NAMALWA (cell line): Measurements from ENCODE around the gene TLL2.

ENCODE experiments used
- DNase-seq: peaks from one replicate; pipeline ENCODE4 v3.0.0-alpha.2; 2015; ENCODE audit warnings: low spot score

TLL2 gene

DNA sequence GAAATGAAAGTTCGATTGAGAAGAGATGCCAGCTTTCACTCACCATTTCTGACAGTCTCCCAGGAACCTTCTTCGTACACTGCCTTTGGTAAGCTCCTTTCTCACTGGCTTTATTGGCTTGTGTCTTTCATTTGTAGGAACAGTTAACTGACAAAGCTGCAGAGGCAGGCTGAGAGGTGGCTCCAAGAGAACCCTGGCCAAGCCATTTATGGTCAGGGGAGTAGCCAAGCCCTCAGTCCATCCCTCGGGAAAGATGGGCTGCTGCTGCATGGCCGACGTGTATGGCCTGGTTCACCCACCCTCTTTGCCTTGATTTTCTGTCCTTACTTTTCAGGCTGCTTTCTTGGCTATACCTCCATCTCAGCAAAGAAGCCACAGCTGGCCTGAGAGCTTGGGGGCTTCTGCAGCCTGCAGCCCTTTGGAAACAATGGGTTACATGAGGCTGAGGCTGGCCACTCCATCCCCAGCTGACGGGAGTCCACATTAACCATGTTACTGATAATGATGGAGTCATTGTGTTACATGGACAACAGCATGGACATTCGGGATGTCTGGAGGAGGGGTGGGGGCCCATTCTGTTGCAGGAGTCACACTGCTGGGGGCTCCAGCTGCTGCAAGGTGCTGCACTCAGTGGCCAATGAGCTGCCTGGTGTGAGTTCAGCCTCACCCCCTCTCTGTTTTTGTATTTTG, 154.7 kb downstream of the TLL2 start, which contains the start of gene OPALIN:
TSS of gene OPALIN (minus strand) at position 152 of the 690 bp plus-strand sequence. CDS start at position 46, 106 bp downstream.
- no peak for DNase-seq

DNA sequence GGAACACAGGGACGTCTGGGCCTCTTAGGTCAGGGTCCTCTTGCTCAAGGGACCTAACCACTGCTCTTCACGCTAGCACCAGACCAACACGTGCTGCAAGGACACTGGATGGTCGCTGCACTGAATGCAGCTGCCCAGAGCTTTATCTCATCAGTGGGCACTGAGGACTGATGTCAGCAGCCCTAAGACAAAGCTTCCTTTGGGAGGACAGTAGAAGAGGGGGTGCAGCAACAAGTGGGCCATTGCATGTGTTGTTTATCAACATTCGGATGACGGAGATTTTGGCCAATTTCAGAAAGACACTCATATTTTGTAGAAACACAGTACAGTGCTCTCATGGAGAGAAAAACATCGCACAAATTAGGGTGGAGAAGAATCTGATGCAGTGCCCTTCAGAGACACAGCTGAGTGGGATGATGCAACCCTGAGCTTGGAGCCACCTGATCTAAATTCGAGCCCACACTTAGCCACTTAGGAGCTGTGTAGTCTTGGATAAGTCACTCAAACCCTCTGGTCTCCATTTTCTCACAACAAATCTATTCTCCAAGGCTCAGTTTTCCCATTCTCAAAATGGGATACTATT, 156.6 kb downstream of the TLL2 start:
- DNase-seq, result no peak

DNA sequence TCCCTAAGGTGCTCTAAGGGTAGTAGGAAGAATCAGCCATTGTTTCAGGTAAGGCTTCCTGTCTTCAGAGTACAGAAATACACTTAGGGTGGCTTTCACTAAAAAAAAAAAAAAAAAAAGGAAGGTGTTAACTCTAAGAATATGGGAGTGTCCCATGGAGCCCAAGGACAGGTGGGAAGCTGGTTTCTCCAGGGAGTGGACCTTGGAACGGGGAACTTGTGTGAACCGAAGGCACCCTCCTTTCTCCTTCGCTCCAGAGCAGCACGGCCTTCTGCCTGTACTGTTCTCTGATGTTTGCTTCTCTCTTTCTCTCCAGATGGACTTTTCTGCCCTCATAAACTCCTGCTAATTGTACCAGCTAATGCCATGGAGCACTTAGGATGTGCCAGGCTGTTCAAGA, 161.1 kb downstream of the TLL2 start:
- DNase-seq, result no peak

DNA sequence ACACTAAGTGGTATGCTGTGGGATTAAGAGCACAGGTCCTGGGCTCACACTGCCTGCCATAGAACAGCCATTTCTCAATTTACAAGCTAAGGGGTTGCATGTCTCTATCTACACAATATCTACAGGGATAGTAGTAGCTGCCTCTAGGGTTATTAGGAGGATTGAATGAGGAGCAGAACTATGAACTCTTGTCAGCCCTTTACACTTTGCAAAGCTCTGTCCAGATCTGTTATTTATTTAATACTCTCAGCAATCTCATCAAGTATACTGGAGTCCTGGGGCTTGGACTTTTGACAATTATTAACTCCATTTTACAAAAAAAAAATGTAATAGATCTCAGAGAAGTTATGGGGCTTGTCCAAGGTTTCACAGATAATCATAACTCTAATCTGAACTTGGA, 161.7 kb downstream of the TLL2 start:
- no peak for DNase-seq

DNA sequence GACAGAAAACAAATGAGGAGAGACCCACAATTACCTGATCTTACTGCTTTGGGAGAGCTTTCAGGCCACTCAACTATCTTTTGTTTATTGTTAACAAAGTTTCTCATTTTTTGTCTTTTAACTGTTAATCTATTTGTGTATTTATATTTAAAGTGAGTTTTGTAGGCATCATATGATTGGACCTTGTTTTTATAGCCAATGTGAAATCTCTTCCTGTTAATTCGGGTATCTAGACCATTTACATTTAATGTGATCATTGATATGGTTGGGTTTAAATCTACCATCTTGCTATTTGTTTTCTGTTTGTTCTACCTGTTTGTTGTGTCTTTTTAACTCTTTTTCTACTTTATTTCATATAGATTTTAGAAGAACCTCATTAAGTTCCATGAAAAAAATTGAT, 167.4 kb downstream of the TLL2 start:
- no peak for DNase-seq

DNA sequence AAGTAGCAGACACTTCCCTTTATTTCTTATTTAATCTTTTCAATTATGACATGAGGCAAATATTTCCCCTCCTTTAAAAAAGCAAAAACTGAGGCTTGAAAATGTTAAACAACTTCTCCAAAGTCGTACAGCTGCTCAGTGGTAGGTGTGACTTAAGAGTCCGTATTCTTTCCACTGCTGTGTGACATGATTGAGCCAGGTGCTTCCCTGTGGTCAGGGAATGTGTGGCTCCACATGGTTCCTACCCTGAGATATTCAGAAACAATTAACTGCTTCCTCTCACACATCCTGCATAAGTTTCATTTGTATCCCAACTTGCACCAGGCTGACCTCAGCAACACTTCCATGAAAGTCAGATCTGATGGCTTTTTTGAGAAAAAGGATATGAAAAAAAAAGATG, 168.5 kb downstream of the TLL2 start:
- no peak for DNase-seq

DNA sequence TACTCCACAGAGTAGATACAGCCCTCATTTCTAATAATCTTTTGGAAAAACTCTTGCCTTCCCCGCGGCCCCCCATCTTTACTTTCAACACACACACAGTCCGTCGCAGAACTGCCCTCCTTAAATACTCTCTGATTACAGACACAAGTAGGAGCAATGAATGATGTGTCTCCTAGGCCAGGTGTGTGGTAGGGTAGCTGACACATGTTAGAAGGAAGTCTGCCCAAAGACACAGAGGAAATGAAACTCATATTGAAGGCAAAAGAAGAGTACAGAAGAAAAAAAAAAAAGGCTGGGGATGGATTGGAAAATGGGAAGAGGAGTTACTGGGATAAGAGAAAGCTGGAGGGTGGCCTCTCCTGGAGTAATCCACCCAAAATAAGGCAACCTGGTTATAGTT, 169.5 kb downstream of the TLL2 start:
- no peak for DNase-seq

DNA sequence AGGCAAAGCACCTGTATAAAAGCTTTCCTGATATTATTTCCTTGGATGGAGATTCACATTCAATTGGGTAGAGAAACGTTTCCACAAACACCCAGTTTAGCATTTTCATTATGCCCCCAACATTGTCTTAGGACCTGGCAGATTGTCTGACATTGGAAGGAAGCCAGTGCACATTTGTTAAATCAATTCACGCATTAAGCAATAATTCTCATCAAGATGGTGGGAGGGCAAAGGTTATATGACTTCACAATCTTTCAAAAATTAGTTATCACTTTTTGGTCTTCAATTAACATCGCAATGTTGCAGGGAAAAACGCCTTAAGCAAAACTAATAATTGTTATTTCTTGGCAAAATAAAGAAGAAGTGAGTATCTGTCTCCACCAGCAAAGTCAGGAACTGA, 171.3 kb downstream of the TLL2 start:
- no peak for DNase-seq

DNA sequence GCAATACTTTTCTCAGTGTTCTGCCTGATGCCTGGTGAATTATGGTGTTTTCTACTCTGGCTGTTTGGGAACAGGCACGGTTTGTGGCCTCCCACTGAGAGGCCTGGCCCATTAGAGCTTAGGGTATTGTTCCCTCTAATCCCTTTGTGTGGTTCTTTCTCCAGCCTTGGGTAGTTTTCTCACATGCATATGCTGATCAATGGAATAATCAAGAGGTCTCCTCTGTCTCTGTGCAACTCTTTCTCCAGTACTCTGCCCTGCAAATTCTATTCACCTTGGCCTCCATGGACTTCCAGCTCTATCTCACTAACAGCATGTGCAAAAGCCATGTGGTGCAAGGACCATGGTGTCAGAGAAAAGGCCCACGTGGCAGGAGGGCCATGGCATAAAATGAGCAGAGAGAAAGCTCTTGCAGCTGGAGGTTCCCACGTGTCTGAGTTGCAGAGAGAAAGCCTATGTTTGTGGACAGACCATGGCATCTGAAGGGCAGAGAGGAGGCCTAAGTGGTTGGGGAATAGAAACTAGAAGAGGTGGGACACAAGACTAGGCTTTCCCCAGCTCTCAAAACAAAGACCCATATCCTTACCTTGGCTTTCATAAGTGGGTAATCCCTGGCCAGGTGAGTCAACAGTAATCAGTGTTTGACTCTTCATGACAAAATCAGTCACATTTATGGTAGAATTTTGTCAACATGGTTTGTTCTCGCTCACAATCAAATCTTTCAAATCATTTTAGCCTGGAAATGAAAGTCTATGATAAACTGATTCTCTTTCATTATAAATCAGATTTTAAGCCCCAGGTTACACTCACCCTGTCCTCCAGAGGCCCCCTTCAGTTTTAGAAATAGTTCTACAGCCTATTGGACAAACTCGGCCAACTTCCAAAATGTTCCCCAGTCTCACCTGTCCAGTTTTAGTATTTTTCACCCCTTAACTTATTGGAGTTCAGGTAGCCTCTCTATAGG, 172.2 kb downstream of the TLL2 start:
- DNase-seq, result no peak

DNA sequence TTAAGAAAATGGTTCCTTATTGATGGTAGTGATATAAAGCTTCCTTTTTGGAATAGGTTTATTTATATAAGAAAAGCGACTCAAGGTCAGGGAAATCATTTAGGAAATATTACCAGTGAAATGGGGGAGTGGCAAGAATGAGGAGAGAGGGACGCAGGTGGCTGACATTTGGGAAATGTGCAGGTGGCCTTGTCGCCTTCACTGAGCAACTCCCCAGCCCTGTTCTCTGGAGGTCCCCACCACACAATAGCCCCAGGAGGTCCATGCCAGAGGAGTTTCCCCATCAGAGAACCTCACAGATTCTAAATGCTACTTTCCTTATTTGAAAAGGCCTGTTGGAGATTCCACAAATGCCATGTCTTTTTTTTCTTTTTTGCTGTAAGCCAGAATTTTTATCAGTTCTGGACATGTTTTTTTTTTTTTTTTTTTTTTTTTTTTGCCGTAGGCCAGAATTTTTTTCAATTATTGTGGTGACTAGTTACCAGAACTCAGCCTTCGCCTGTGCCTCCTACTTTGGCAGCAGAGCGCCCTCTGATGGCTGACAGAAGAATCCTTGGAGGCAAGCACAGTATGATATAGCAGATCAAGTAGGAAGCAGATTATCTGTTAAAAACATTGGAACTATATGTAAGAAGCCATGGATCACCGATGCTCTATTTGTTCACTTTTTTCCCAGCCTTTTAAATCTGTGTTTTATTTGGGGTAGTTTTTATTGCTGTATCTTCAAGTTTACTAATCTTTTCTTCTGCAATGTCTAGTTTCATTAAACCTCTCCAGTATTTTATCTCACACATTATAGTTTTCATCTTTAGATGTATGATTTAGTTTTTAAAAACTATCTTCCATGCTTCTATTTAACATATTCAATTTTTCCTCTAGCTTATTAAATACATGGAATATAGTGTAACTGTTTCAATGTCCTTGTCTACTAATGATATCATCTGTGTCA, 173.5 kb downstream of the TLL2 start:
- peak; percentile 90 for DNase-seq

DNA sequence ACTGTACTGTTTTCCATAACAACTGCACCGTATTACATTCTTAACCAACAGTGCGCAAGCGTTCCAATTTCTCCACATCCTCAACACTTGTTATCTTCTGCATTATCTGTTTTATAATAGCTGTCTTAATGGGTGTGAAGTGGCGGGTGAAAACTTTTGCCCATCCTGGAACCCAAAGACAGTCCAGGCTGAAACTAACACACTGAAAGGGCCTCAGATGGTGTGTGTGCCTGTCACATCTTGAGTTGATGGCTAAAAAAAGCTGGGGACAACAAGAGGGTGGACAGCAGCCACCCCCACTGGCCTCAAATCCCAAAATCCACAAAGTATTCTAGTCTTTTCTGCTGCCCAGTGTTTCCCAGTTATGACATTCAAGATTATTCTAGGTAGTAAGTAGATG, 174.3 kb downstream of the TLL2 start:
- no peak for DNase-seq

DNA sequence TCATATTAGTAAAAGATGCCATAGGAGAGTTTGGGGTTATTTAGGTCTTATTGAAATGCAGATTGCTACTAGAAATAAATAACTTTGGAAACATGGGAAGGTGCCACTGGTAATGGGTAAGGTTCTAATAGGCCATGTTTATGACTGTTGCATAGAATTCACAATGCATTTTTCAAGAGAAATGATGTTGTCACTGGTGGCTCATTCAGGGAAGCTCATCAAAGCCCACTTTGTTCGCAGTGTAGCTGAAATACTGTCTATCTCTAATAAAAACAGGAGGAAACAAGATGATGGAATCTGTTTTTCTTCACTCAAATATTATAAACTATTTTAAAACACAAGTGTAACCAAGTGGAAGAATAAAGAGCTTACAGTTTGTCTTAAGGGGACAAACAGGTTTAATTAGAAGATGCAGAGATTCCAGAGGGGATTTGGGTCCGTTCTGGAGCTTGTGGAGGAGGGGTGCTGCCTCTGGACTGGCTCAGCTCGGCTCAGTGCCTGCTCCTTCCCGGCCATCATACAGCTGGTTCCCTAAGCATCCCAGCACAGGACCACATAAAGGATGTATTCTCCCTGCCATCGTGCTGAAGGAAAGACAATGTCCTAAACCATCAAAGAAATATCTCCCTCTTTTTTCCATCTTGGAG, 175.3 kb downstream of the TLL2 start:
- no peak for DNase-seq

DNA sequence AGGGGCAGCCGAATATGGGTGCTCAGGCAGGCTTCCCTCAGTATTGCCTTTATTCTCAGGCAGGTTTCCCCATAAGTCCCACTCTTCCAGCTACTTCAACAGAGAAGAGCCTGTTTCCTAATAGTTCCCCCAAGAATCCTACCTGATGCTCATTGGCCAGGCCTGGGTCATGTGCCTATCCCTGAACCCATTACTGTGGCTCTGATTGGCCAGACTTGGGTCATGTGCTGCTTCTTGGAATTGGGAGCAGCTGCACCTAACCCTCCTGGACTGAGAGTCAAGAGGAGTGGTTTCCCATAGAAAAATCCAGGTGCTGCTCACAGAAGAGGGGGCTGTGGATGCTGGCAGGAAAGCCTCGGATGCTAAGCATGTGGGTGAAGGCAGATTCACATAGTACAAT, 176.6 kb downstream of the TLL2 start:
- DNase-seq, result no peak

DNA sequence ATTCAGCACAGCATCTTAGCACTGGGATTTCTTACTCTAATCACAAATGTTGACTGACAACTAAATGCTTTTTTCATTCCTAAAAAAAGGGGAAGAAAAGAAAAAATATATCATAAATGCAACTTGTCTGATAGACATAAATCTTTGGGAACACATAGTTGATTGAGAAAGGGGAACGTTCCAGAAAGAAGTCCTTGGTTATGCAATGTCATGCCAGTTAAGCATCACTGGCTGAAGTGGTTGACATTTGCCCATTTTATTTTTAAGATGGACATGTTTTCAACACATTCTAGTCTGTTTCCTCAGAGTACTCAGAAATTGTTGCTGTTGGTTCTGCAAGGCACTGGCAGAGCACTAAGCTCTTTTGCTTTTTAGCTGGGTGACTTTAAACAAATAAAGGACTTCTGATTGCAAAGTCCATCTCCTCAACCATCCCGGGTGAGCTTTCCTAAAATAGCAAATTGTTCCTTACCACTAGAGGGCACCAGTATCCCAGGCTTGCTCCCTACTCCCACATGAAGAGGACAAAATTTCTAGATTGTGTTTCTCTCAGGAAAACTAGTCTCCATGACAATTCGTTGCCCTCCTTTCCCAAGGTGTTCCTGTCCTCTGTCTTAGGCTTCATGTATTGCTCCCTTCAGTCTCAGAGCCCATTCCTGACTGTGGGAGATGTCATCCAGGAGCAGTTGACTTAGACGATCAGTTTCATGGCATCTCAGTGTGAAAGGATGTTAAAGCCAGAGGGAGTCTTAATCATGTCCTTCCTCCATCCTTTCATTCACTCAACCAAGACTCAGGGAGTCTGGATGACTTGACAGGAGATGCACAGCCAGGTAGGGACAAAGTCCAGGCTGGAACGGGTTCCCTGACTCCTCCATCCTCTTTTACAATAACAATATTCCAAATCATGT, 178.9 kb downstream of the TLL2 start:
- DNase-seq, result peak; percentile 49

DNA sequence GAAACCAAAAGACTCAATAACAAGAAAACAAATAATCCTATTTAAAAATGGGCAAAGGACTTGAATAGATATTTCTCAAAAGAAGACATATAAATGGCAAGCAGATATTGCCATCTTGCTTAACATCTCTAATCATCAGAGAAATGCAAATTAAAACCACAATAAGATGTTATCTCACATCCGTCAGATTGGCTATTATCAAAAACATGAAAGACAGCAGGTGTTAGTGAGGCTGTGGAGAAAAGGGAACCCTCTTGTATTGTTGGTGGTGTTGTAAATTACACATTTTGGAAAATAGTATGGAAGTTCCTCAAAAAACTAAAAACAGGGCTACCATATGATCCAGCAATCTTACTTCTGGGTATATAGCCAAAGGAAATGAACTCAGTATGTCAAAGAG, 180.6 kb downstream of the TLL2 start:
- peak; percentile 21 for DNase-seq

DNA sequence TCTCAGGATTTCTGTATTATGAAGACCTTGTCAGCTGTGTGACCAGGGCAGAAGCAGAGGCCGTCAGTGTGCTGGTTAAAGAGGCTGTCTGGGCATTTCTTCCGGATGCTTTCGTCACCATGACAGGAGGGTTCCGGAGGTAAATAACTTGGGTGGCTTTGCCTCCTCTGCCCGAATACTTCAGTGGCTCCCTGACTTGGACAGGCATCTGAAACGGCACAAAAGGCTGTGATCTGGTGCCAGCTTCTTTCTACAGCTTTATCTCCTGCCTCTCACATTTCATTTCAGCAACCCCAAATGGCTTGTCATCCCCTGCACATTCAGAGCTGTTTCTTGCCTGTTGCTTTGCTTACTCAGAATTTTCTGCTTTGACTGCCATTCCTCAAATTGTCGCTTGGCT, 186.3 kb downstream of the TLL2 start:
- no peak for DNase-seq

DNA sequence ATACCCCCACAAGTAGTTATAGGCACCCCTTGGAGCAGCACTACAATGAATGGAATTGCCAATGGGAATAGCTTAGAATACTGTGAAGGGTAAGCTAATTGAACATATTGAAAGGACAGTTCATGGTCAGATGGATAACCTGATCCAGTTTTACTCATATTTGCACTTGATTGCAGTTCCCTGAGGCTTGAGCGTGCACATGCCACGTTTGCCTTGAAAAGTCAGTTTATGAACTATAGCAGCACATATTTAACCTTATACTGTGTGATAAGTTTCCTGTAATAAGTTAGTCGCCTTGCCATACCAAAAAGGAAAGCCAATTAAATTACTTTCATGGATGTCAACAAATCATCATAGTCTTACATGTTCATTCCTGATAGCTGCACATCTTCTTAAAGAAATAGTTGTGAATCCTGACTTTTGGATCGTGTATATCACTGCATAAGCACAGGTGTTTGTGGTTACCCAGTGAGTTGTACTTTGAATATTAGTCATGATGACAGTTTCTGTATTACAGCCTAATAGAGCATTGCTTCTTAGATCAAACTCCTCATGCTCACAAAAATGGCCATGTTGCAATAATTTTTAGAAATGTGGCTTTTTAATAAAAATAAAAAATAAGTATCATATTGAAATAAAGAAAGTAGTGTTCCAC, 187.9 kb downstream of the TLL2 start:
- DNase-seq, result no peak

DNA sequence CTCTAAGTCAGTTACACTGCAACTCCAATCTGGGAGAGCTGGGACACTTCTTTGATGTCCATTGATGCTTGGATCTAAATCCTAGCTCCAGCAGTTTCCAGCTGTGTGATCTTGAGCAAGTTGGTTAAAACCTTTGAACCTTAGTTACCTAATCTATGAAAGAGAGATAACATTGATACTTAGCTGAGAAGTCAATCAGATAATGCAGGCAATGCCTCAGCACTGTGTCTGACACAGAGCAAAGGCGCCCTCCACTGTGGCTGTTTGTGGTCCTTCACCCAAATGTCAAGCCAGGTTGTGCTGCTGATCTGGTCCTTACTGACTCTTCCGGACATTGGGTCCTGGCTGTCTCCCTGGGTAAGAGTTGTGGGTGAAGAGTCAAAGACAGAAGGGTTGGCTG, 189.3 kb downstream of the TLL2 start:
- no peak for DNase-seq

DNA sequence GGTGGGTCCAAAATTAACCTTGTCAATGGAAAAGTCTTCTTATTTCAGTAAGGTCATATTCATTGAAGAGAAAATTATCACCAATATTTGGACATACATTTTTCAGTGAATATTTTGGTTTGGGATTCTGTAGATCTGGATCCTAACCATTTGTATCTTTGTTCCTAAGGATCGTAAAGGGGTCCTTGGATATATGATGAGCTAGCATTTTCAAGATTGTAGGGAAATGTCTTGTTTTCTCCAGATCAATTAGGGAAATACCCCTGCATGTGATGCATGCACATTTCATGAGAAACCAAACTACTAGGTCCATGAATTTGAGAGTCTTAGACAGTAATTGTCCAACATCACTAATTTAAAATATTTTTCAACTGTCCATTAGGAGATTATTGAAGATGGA, 191.5 kb downstream of the TLL2 start:
- DNase-seq, result no peak

DNA sequence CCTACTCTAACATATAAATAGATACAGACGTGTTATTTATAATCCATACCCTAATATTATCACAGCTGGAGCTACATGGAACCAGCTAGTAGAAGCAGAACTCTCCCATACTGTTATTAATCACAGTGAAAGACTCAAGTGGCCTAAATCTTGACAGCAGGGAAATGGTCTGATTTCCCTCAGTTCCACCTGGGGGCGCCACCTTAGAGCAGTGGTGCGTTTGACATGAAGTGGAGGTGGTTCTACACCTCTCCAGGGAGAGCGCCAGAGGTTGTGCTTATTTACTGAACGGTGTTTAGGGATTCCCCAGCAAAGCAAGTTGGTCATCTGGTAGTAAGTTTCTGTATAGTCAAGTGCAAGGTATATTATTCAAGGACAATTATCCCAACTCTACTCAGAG, 191.9 kb downstream of the TLL2 start:
- no peak for DNase-seq
